Lower leg skin (tissue), 4 donors: ENCODE data around the gene NXNL1. TPM values are rescaled to one million over a fixed set of nuclear protein-coding genes. Genes with fewer than 3 reads are reported as not detected.
"Not testable (repeated sequence)": the region's sequence is repeated elsewhere in the genome, so short reads cannot be mapped to it uniquely, and the experiment has no call there.

Source experiments
- DNase-seq, 2 donors: peaks; one replicate each; pipeline ENCODE4 v3.0.0-alpha.2; 2019; ENCODE audit warnings: low spot score in 2 of 2
- H3K4me3 ChIP-seq: fragments of 200-600 bp; sonication (generic); 2 replicates; pipeline ENCODE4 v1.5.1; 2017; ENCODE audit warnings: mild to moderate bottlenecking, low read depth; ENCODE audit not compliant: poor library complexity, severe bottlenecking
- POLR2A ChIP-seq, 2 donors: fragments of 450-650 bp; IDR thresholded peaks; one replicate each; pipeline ENCODE4 v1.6.1; 2016 to 2017; ENCODE audit warnings: antibody characterized with exemption in 2 of 2, mild to moderate bottlenecking in 1 of 2, moderate library complexity in 1 of 2
- WGBS, 2 donors: methylation state at CpG; one replicate each; pipeline ENCODE4 v1.1.5; 2018; 5-methylcytosine and 5-hydroxymethylcytosine counted together
- intact Hi-C: fragments of 100-400 bp; cut with DNase I; formaldehyde crosslinking; loops from one replicate; pipeline ENCODE4 v1.15.0; 2023; ENCODE audit warnings: low total_unique reads
- total RNA-seq, 4 donors: library from RNA; depleted of rRNA; stranded (reverse); fragments of >200 nt; gene quantifications; one replicate each; pipeline ENCODE4 v1.1.0, GENCODE V29; 2016
- TF ChIP-seq, protein P1 (sequence below), 3 donors: fragments of 450-650 bp; IDR thresholded peaks; one replicate each; pipeline ENCODE4 v1.5.1; 2016; ENCODE audit warnings: antibody characterized with exemption in 3 of 3, mild to moderate bottlenecking in 3 of 3, moderate library complexity in 2 of 3

The NXNL1 gene
- total RNA-seq, 4 donors from 2014 or later = not detected

DNA sequence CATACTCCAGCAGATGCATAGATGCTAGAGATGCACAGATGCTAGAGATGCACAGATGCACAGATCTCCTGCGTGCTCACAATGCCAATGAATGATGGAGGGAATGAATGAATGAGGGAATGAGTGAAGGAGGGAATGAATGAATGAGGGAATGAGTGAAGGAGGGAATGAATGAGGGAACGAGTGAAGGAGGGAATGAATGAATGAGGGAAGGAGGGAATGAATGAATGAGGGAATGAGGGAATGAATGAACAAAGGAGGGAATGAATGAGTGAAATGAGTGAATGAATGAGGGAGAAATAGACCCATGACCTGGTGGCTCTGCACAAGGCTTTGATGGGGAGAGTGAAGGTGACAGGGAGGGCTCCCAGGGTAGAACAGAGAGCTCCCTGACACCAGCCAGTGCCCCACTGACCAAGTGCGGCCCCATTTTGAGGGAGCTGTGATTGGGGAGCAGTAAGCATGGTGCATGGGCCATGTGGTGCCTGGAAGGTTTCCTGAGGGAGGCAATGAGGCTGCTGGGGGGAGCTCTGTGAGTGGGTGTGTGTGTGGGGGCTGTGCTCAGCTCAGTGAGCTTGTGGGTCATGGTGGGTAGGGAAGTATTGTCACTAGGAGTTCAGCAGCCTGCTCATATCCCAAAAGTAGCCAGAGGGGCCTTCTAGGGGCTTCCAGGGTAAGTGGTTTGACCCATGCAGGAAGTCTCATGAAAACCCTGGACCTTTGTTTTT lies 22.3 kb upstream of the NXNL1 start:
- no peak for DNase-seq
- no peak overlapping the region for H3K4me3 ChIP-seq
- intact Hi-C loops = no loop called here
- WGBS, 2 donors = 84 to 85% methylated on average over 3 of the region's 3 CpGs
- TF ChIP-seq, protein P1, sequence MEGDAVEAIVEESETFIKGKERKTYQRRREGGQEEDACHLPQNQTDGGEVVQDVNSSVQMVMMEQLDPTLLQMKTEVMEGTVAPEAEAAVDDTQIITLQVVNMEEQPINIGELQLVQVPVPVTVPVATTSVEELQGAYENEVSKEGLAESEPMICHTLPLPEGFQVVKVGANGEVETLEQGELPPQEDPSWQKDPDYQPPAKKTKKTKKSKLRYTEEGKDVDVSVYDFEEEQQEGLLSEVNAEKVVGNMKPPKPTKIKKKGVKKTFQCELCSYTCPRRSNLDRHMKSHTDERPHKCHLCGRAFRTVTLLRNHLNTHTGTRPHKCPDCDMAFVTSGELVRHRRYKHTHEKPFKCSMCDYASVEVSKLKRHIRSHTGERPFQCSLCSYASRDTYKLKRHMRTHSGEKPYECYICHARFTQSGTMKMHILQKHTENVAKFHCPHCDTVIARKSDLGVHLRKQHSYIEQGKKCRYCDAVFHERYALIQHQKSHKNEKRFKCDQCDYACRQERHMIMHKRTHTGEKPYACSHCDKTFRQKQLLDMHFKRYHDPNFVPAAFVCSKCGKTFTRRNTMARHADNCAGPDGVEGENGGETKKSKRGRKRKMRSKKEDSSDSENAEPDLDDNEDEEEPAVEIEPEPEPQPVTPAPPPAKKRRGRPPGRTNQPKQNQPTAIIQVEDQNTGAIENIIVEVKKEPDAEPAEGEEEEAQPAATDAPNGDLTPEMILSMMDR (IDR thresholded peaks at IDR 0.05) = no peak
- TF ChIP-seq POLR2A (IDR thresholded peaks at IDR 0.05) = no peak

DNA sequence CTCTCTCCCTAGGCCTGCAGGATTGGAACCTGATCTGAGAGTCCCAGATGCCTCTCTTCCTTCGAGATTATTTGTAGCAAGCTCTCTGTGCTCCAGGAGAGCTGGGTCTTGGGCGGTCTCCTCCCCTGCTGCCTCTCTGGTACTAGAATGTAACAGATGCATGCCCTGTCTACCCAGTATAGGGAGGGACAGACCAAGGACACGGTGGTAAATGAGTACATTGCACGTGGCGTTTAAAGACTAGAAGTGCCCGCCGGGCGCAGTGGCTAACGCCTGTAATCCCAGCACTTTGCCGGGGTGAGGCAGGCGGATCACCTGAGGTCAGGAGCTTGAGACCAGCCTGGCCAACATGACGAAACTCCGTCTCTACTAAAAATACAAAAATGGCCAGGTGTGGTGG lies 21.3 kb upstream of the NXNL1 start:
- H3K4me3 ChIP-seq = no peak overlapping the region
- DNase-seq = no peak
- intact Hi-C loops = no loop called here
- WGBS, 2 donors = 80 to 83% methylated on average over 13 of the region's 13 CpGs
- TF ChIP-seq, protein P1 (IDR thresholded peaks at IDR 0.05) = no peak
- no peak for TF ChIP-seq POLR2A (IDR thresholded peaks at IDR 0.05)

DNA sequence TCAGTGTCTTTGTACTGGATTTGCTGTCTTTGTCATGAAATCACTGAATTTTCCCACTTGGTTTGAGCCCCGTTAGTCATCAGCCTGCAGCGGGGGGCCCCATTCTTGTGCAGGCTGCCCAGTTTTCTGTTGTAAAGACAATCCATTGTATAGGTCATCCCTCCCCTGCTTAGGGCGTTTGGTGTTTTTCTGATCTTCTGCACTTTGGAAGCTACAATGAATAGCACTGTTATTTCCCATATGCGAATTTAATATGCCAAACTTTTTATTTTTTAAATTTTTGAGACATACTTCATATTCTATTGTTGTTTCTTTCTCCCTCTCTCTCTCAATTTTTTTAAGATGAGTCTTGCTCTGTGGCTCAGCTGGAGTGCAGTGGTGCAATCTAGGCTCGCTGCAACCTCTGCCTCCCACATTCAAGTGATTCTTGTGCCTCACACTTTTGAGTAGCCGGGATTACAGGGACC lies 18.6 kb upstream of the NXNL1 start:
- TF ChIP-seq POLR2A (IDR thresholded peaks at IDR 0.05) = no peak
- TF ChIP-seq, protein P1 (IDR thresholded peaks at IDR 0.05) = no peak
- 60 to 61% methylated on average over 6 of the region's 6 CpGs for WGBS, 2 donors
- DNase-seq = no peak
- intact Hi-C loops = no loop called here
- H3K4me3 ChIP-seq = no peak overlapping the region

DNA sequence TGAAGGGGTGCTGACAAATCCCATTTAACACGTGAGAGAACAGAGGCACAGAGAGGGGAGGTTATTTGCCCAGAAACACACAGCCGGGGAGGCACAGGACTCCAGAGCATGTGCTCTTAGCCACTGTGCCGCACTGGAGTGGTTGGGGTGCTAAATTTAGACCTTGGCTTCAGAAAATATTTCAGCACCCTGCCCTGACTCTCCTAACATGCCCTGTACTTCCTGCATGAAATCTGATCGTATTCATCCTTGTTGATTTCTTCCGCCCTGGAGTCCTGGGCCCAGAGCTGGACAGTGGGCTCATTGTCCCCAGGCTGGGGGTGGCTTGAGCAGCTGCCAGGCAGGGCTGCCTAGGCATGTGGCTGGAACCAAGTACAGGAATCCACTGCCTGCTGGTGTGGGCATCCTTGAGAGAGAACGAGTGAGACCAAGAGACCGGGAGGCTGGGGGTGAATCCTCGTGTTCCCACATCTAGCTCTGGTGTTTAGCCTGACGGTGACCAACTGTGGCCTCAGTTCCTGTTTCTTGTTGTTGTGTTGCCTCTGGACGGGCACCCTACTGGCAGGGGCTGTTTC lies 14.9 kb upstream of the NXNL1 start:
- 27 to 40% methylated on average over 10 of the region's 10 CpGs for WGBS, 2 donors
- TF ChIP-seq, protein P1 (IDR thresholded peaks at IDR 0.05) = no peak
- H3K4me3 ChIP-seq = no peak overlapping the region
- intact Hi-C loops = no loop called here
- DNase-seq = no peak

DNA sequence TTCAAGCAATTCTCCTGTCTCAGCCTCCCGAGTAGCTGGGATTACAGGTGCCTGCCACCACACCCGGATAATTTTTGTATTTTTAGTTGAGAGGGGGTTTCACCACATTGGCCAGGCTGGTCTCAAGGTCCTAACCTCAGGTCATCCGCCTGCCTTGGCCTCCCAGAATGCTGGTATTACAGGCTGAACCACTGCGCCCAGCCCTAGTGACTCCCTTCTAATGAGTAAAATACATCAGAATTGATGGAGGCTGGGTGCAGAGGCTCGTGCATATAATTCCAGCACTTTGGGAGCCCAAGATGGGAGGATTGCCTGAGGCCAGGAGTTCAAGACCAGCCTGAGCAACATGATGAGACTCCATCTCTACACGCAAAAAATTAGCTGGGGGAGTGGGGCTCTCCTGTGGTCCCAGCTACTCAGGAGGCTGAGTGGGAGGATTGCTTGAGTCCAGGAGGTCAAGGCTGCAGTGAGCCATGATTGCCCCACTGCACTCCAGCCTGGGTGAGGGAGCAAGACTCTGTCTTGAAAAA lies 14.3 kb upstream of the NXNL1 start:
- intact Hi-C loops, DNase-seq: not testable (repeated sequence)
- WGBS, 2 donors = 78% methylated on average over 6 of the region's 6 CpGs

DNA sequence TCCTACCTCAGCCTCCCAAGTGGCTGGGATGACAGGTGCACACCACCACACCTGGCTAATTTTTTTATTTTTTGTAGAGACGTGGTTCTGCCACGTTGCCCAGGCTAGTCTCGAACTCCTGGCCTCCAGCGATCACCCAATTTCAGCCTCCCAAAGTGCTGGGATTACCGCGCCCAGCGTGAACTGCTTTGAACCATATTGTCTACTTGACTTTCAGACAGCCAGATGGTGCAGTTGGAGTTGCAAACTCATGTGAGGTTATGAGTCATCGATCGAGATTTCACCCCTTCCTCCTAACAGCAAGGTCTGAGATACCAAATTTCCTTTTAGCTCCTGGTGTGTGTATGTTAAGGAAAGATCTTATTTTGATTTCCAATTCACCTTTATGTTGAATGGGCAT lies 12.3 kb upstream of the NXNL1 start:
- no peak overlapping the region for H3K4me3 ChIP-seq
- 66 to 71% methylated on average over 9 of the region's 9 CpGs for WGBS, 2 donors
- no peak for DNase-seq
- TF ChIP-seq, protein P1 (IDR thresholded peaks at IDR 0.05) = no peak
- TF ChIP-seq POLR2A (IDR thresholded peaks at IDR 0.05) = no peak
- intact Hi-C loops = no loop called here

More for the DNA sequence above, 14.3 kb upstream of the NXNL1 start:
- not testable (repeated sequence) for H3K4me3 ChIP-seq
